ENCODE results near the gene COL8A1.

Gene COL8A1

GRCh38 chr3:99678023-99678422, 39.6 kb downstream of the COL8A1 start:
- DNase-seq = no peak

DNA sequence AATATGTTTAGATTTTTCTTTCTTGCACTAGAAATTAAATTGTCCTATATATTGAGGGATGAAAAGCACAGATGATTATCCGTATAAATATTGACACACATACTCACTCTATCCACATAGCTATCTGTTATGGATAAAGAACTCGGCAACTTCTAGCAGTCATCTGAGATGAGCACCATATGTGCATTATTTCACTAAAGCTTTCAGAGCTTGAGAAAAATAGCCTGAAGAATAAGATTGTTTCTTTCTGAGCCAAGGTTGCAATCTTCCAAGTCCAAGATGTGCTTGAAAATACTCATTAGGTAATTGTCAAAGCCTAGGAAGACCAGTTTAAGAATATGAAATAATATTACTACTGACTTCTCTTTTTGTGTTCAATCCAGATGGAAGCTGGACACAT, 40.5 kb downstream of the COL8A1 start:
- DNase-seq = no peak

GRCh38 chr3:99681512-99681911, 43.1 kb downstream of the COL8A1 start:
- no peak for DNase-seq

DNA sequence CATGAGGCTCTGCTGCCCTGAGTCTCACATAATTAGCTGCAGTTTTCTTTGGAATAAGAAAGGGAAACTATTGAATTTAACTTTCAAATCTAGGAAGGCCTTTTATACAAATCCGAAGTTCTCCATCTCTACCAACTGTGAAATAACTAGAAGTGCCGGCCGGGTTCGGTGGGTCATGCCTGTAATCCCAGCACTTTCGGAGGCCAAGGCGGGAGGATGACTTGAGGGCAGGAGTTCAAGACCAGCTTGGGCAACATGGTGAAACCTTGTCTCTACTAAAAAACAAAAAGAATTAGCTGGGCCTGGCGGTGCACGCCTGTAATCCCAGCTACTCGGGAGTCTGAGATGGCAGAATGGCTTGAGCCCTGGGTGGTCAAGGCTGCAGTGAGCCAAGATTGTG, 43.6 kb downstream of the COL8A1 start:
- DNase-seq = no peak

DNA sequence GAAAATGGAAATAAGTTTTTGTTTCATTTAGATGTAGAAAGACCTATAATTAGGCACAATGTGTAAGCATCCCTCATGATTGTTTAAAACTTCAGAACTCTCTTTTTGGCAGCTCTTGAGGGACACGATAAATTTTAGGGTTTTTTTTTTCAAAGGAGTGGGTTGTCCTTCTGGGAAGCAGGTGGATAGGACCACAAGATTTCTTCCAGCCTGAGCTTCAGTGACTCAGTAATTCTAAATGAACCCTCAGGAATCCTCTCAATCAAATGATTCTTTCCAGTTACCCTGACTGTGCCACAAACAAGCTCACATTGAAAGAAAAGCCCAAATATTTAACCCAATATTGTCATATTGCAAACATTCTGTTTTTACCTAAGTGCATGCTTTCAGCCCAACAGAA, 45.1 kb downstream of the COL8A1 start:
- DNase-seq = no peak

- DNase-seq = no peak
Measured at GRCh38 chr3:99683876-99684275, 45.5 kb downstream of the COL8A1 start.

DNA sequence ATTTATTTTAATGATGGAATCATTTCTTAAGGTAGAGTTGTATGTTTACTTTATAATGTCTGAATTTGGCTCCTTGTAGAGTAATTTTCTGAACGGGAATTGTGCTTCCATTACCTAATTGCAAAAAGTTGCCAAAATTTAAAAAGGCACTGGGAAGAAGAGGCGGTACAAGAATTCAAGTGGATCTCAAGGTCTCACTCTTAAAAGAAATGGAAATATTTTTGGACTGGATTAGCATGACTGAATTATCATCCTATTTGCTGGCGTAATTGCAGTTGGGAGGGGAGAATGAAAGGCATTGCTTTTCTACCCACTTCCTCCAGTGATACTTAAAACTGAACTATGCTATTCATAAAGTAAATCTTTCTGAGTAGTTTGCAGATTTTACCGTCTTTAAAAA, 46.2 kb downstream of the COL8A1 start:
- DNase-seq = no peak

DNA sequence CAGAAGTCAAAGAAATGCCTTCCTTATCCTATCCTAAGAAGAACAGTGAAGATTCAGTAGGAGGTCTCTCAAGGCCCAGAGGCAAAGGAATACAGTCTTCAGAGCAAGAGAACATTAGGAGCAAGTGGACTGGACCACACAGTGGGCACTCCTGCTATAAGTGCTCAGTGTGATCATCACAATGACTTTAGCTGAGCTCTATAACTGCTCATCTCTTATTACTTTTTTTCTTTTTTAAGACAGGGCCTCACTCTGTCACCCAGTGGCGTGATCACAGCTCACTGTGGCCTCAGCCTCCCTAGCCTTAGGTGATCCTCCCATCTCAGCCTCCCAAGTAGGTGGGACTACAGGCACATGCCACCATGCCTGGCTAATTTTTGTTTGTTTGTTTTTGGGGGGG, 48.1 kb downstream of the COL8A1 start:
- DNase-seq = no peak

DNA sequence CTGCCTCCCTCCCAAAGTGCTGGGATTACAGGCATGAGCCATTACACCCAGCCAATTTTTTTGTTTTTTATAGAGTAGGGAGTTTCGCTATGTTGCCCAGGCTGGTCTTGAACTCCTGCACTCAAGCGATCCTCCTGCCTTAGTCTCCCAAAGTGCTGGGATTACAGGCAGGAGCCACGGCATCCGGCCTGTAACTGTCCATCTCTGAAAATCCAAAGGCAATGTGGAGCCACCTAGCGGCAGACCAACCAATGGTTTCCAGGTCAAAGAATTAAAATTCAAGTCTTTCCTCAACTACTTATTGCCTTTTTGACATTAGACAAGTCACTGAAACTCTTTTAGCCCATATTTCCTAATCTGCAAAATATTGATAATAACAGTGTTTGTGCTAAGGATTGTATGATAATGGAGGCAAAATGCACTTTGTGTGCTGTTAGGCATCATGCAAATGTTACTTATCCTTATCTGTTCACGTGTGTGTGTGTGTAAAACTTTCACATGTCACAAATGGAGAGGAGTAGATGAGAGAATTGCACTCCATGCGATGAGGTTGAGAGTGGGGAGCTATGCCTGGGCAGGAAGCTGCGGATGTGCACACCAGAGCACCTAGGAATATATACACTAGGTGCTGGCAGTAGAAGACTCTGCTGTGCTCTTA, 48.7 kb downstream of the COL8A1 start:
- peak; percentile 29 for DNase-seq

GRCh38 chr3:99690761-99691369, 52.5 kb downstream of the COL8A1 start:
- no peak for DNase-seq

- DNase-seq = no peak
Measured at GRCh38 chr3:99693636-99694035, 55.2 kb downstream of the COL8A1 start.

DNA sequence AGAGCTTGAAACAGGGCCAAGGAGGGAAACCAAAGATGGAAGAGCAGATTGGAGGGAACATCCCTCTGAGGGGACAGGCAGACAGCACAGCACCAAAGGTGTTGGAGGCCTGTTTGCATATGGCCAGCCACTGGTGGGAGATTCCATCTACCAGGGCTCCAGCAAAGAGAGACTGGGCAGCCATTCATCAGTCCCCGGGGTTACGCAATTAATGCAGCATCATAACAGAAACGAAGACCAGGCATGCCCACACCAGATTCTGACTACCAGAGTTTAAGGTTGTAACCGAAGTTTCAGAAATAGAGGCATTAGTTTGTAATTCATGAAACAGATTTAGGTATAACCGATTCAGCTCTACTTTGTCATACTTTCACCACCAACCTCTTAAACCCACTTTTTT, 58.1 kb downstream of the COL8A1 start:
- no peak for DNase-seq

DNA sequence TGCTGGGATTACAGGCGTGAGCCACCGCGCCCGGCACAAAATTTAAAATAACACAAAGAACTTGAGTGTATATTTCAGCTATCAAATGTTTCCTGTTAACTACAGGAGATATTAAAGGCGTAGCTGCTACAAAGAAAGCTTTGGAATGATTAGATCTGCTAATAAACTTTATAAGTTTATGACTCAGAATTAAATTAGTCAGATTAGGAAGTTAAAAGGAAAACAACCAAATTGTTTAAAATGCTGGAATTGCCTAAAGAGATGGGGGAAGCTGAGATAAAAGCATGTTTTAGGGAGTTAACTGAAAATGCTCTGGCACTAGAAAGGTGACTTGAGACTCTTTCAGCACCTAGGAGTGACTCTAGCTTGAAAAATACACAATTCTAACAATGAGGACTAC, 58.9 kb downstream of the COL8A1 start:
- DNase-seq = no peak

DNA sequence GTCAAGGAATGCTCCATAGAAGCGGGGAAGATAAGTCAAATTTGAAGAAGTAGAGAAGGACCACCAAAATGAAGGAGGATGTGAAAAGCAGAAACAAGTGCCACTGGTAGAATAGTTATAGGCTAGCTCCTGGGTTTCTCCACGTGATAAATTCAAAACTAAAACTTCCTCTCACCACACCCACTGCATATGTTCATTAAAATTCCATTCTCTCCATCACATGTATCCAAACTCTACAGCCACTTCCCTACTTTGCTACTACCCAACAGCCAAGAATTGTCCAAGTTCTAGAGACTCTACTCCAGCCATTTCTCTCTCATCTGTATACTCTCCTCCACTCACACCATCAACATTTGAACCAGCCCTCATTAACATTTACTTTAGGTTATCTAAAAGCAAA, 60.5 kb downstream of the COL8A1 start:
- DNase-seq = no peak

- no peak for DNase-seq
Measured at GRCh38 chr3:99699841-99700240, 61.4 kb downstream of the COL8A1 start.

DNA sequence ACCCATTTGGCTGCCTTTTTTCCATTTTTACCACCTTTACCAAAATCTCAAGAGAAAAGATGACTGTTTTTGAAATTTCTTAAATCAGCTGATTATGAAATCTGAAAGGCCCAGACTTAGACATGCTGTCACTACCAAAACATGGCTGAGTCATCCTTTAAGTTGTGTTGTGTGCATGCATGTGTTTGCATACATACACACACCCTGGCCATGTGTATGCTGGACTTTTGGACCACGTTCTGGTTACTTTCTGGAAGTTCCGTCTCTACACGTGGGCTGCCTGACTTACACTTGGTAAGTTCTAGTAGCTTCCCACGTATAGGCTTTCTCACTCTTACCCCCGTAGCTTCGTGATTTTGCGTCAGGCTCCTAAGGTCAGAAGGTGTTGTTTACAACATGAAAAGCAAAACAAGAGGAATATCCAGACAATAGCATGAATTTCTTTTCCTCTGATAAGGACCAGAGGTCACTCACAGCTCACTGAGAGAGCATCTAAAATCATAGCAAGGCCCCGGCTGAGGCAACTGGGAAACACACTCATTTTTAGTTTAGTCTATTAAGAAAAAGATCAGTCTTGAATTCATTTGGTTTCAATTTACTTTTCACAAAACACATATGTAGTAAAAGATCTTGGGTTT, 62.4 kb downstream of the COL8A1 start:
- DNase-seq = no peak

- no peak for DNase-seq
Measured at GRCh38 chr3:99702953-99703943, 64.9 kb downstream of the COL8A1 start.

GRCh38 chr3:99704417-99704816, 66.0 kb downstream of the COL8A1 start:
- no peak for DNase-seq

DNA sequence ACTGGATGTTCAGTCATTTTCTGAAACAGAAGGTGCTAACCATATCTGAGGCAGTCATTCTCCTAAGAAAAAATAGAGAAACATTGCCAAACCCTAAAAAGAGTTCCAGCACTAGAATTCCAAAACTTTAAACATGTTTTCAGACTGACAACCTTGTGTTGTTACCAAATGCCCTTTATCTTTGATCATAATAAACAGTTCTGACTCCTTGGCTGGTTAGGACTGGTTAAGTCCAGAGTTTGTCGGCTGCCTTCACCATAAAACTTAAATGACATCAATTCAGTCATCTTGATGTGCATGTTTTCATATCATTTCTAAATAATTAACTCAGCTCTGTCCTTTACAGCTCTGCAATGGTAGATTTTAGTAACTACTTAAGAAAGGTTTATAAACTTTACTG, 68.0 kb downstream of the COL8A1 start:
- no peak for DNase-seq

DNA sequence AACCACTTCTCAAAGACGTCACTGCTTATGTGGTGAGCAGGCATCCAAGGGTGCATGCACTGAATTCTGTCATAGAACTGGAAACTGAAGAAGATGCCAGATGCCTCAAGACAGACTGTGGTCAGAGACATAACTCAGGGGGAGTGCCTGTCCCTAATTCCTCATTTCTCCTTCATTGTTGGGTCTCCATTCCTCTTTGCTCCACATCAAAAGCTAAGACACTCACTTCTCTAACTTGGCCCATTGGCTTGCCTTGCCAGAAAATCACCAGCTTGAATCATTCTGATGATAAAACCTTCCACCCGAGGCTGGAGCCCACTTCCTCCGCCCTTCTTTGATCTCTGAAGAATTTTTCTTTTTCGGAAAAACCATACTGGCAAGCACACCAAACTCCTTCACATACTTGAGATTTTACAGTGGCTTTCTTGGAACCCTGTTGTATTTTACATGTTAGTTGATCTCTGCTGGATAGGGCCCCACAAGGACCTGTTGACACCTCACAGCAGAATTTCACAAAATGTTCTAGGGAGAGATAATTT, 69.9 kb downstream of the COL8A1 start:
- DNase-seq = no peak

DNA sequence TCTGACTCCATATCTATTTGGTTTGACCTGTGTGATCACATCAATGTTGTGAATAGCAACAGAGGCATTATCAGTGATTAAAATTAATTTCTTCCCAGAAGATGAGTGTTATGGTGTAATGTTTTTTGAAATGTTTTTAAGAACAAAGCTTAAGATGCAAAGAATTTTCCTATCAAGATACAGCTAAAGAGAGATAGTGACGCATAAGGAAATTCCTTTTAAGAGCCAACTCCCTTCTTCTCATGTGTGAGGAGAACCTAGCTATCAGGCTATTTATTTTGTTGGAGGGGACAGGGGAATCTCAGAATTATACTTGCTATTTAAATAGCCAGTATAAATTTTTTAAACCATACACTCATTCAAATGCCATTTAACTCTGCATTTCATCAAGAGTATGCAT, 71.3 kb downstream of the COL8A1 start:
- DNase-seq = no peak

DNA sequence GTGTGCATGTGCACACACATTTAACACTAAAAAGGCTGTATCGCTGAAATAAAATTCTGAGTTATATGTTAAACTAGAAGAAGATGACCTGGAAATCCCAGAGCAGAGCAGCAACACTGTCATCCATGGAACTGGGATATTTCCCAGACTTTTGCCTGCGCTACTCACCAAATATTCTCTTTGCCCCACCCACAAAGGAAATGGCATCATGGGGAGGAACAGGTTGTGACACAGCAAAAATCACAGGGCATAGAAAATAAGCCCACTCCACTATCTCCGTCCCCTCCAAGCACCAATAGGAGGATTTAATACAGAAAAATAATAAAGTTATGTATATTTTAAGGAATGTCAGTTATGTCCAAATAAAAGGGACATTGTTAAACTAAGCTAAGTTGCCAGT, 71.7 kb downstream of the COL8A1 start:
- no peak for DNase-seq

DNA sequence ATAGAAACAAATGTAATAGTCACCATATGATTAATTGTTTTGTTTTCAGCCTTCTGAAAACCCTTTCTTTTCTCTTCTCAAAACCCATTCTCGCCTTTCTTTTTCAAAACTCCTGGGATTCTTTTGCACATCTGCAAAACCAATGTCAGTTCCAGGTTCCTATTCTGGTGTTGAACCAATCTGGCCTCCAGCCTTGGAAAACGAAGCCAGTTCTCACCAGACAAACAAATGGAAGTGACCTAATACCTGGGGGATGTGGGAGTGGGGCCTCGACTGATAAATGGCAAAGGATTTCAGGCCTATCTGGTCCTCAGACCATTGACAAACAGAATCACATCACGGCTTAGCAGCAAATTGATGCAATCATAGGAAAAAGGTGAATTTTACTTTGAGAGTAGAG, 73.0 kb downstream of the COL8A1 start:
- no peak for DNase-seq

All from inflammatory macrophage treated with lipopolysaccharide for 4 hours (primary cell).